SK-N-DZ (cell line): Measurements from ENCODE around the gene EFEMP2. TPM values are rescaled to one million over a fixed set of nuclear protein-coding genes. Genes with fewer than 3 reads are reported as not detected.

Source experiments
- DNase-seq: peaks from one replicate; pipeline ENCODE4 v3.0.0-alpha.2; 2015; ENCODE audit warnings: low spot score
- polyA plus RNA-seq, 2 experiments: library from polyadenylated mRNA; depleted of rRNA; stranded (reverse); fragments of >200 nt; gene quantifications; 2 replicates each; pipeline ENCODE4 v1.2.3, GENCODE V29; 2014

The EFEMP2 gene
- polyA plus RNA-seq (2014; cell fraction: cytosol; rRNA removed), result 14.0 and 14.9 TPM in 2 replicates
- polyA plus RNA-seq (2014; cell fraction: nucleus; rRNA removed), result 46.4 and 59.5 TPM in 2 replicates

- no peak for DNase-seq
Observed at GRCh38 chr11:65872586-65873317, at the start of gene EFEMP2. EFEMP2 (minus strand) TSS chr11:65872800; CDS start chr11:65872354, 446 bp downstream.

GRCh38 chr11:65921876-65922275 lies 49.3 kb upstream of the EFEMP2 start:
- DNase-seq, result no peak

- no peak for DNase-seq
Observed at GRCh38 chr11:65921033-65921555, 48.5 kb upstream of the EFEMP2 start.

GRCh38 chr11:65920372-65920802 lies 47.8 kb upstream of the EFEMP2 start:
- no peak for DNase-seq

GRCh38 chr11:65919573-65920371 lies 47.2 kb upstream of the EFEMP2 start:
- peak; percentile 39 for DNase-seq

- peak; percentile 97 for DNase-seq
Observed at GRCh38 chr11:65919141-65919572, 46.6 kb upstream of the EFEMP2 start, which contains the start of gene DRAP1. DRAP1 (plus strand) TSS chr11:65919426; CDS start chr11:65919502, 76 bp downstream.

- no peak for DNase-seq
Observed at GRCh38 chr11:65918211-65919140, 45.9 kb upstream of the EFEMP2 start, which contains the start of gene C11orf68. C11orf68 (minus strand) TSS chr11:65919062; CDS start chr11:65919031, 31 bp downstream.

- DNase-seq, result no peak
Observed at GRCh38 chr11:65917434-65918210, 45.0 kb upstream of the EFEMP2 start.

- DNase-seq, result no peak
Observed at GRCh38 chr11:65917077-65917433, 44.5 kb upstream of the EFEMP2 start.

- DNase-seq, result no peak
Observed at GRCh38 chr11:65916391-65916790, 43.8 kb upstream of the EFEMP2 start.

- no peak for DNase-seq
Observed at GRCh38 chr11:65915821-65916251, 43.2 kb upstream of the EFEMP2 start.

- no peak for DNase-seq
Observed at GRCh38 chr11:65915101-65915820, 42.7 kb upstream of the EFEMP2 start.

- DNase-seq, result no peak
Observed at GRCh38 chr11:65912845-65913244, 40.2 kb upstream of the EFEMP2 start.

- peak; percentile 52 for DNase-seq
Observed at GRCh38 chr11:65911682-65912568, 39.3 kb upstream of the EFEMP2 start.

- no peak for DNase-seq
Observed at GRCh38 chr11:65907878-65908277, 35.3 kb upstream of the EFEMP2 start.

- no peak for DNase-seq
Observed at GRCh38 chr11:65906602-65907001, 34.0 kb upstream of the EFEMP2 start.

- no peak for DNase-seq
Observed at GRCh38 chr11:65903715-65904114, 31.1 kb upstream of the EFEMP2 start.

- DNase-seq, result no peak
Observed at GRCh38 chr11:65903068-65903481, 30.5 kb upstream of the EFEMP2 start.

GRCh38 chr11:65900899-65901180 lies 28.2 kb upstream of the EFEMP2 start:
- no peak for DNase-seq
